GM12874 (cell line): ENCODE data around the gene MISP3.

Source experiments
- CTCF ChIP-seq: IDR thresholded peaks from 2 replicates; pipeline ENCODE4 v1.5.1; 2011; ENCODE audit warnings: low read depth, mild to moderate bottlenecking, control low read depth, low read length, moderate library complexity; ENCODE audit not compliant: insufficient read depth

MISP3 gene

GRCh38 chr19:14072535-14073260 is at the start of gene MISP3:
Gene MISP3 (plus strand): TSS chr19:14072786. CDS start chr19:14073310, 524 bp downstream.
- no peak for TF ChIP-seq CTCF

- peak; percentile 47 for TF ChIP-seq CTCF
Observed at GRCh38 chr19:14023404-14024235, 49.0 kb upstream of the MISP3 start.

- TF ChIP-seq CTCF = no peak
Observed at GRCh38 chr19:14027856-14028450, 44.6 kb upstream of the MISP3 start, which contains the start of gene RLN3. Gene RLN3 (plus strand): TSS chr19:14028148. CDS start chr19:14028205, 57 bp downstream.

- TF ChIP-seq CTCF = no peak
Observed at GRCh38 chr19:14028901-14029300, 43.7 kb upstream of the MISP3 start.

- TF ChIP-seq CTCF = no peak
Observed at GRCh38 chr19:14030997-14031718, 41.4 kb upstream of the MISP3 start.

GRCh38 chr19:14031719-14032480 is 40.7 kb upstream of the MISP3 start, which contains the start of gene IL27RA:
Gene IL27RA (plus strand): TSS chr19:14031762. CDS start chr19:14031873, 111 bp downstream.
- peak; percentile 87 for TF ChIP-seq CTCF
